ENCODE data around the gene SUPV3L1.
A peak's percentile ranks its signal among the peaks of the same experiment; 100 is the strongest.
"Not testable (repeated sequence)": the region's sequence is repeated elsewhere in the genome, so short reads cannot be mapped to it uniquely, and the experiment has no call there.

SUPV3L1 gene

GRCh38 chr10:69160809-69161241 lies 19.2 kb upstream of the SUPV3L1 start:
- H3K36me3 ChIP-seq (ENCODE audit: control insufficient read depth in 2 of 2, insufficient read depth in 2 of 2, low read length in 2 of 2) = peaks cover 20 to 24% of the 10 kb centered on the region in 2 donors
- H3K27ac ChIP-seq (ENCODE audit: low read length) = no peak overlapping the region
- no peak overlapping the region for H3K4me3 ChIP-seq (ENCODE audit: low read length in 2 of 2)
- H3K9ac ChIP-seq (ENCODE audit: low read length in 2 of 2) = no peak overlapping the region
- H3K4me1 ChIP-seq (ENCODE audit: control insufficient read depth, insufficient read depth, low read length) = no peaks in the 10 kb centered on the region
- H3K9me3 ChIP-seq (ENCODE audit: control insufficient read depth in 2 of 2, low read length in 2 of 2) = no peaks in the 10 kb centered on the region
- H3K27me3 ChIP-seq (ENCODE audit: control insufficient read depth in 1 of 2, insufficient read depth in 2 of 2, low read length in 2 of 2) = no peaks in the 10 kb centered on the region

GRCh38 chr10:69168493-69168892 lies 11.5 kb upstream of the SUPV3L1 start:
- Histone ChIP-seq H3K4me3 (ENCODE audit: low read length in 2 of 2) (no peak overlapping the region), H3K36me3 (ENCODE audit: control insufficient read depth in 2 of 2, insufficient read depth in 2 of 2, low read length in 2 of 2) (peaks cover 9 to 14% of the 10 kb centered on the region in 2 donors), H3K27ac (ENCODE audit: low read length) (no peak overlapping the region), H3K4me1 (ENCODE audit: control insufficient read depth, insufficient read depth, low read length) (no peaks in the 10 kb centered on the region), H3K9ac (ENCODE audit: low read length in 2 of 2) (no peak overlapping the region), H3K9me3 (ENCODE audit: control insufficient read depth in 2 of 2, low read length in 2 of 2) (no peaks in the 10 kb centered on the region), H3K27me3 (ENCODE audit: control insufficient read depth in 1 of 2, insufficient read depth in 2 of 2, low read length in 2 of 2) (no peaks in the 10 kb centered on the region)

DNA sequence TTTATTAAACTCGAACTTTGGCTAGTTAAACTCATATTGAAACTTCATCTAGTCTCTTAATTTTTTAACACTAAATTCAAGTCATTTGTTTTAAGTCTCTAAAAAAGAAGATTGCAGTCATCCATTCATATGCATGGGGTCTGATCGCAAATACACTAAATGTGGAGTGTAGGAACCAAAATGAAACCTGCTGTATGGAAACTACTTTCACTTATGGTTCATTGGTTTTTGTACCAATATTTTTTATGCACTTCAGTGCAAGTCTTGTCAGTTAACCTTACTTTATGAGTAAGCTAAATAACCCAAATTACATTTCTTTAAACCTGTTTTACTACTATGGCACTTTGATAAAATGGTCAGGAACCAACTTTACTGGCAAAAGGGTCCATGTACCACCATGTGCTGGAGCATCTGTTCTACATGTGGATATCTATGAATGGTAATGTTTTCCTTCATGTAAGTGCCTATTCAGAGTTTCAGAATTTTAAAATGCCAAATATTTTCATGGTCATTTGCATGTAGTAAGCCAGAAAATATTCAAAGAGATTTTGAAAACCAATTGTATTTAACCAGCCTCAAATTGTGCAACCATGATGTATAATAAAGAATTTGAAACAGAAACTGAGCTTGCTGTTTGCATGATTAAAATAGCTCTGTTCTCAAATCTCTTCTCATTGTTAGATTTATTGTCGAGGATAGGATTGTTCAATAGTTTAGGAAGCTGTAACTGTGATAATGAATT lies 7.6 kb upstream of the SUPV3L1 start:
- no peaks in the 10 kb centered on the region for H3K4me1 ChIP-seq (ENCODE audit: control insufficient read depth, insufficient read depth, low read length)
- no peak overlapping the region for H3K9ac ChIP-seq (ENCODE audit: low read length in 2 of 2)
- no peak overlapping the region for H3K27ac ChIP-seq (ENCODE audit: low read length)
- H3K4me3 ChIP-seq (ENCODE audit: low read length in 2 of 2) = no peak overlapping the region
- H3K27me3 ChIP-seq (ENCODE audit: control insufficient read depth in 1 of 2, insufficient read depth in 2 of 2, low read length in 2 of 2) = no peaks in the 10 kb centered on the region
- H3K36me3 ChIP-seq (ENCODE audit: control insufficient read depth in 2 of 2, insufficient read depth in 2 of 2, low read length in 2 of 2) = peaks cover 3 to 10% of the 10 kb centered on the region in 2 donors
- H3K9me3 ChIP-seq (ENCODE audit: control insufficient read depth in 2 of 2, low read length in 2 of 2) = no peaks in the 10 kb centered on the region

DNA sequence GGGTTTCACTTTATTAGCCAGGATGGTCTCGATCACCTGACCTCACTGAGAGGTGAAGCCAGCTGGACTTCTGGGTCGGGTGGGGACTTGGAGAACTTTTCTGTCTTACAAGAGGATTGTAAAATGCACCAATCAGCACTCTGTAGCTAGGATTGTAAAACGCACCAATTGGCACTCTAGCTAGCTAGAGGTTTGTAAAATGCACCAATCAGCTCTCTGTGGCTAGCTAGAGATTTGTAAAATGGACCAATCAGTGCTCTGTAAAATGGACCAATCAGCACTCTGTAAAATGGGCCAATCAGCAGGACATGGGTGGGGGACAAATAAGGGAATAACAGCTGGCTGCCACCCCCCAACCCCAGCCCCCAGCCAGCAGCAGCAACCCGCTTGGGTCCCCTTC lies 4.7 kb upstream of the SUPV3L1 start:
- not testable (repeated sequence) for H3K27ac ChIP-seq (ENCODE audit: low read length); H3K4me3 ChIP-seq (ENCODE audit: low read length in 2 of 2); H3K36me3 ChIP-seq (ENCODE audit: control insufficient read depth in 2 of 2, insufficient read depth in 2 of 2, low read length in 2 of 2); H3K27me3 ChIP-seq (ENCODE audit: control insufficient read depth in 1 of 2, insufficient read depth in 2 of 2, low read length in 2 of 2); H3K4me1 ChIP-seq (ENCODE audit: control insufficient read depth, insufficient read depth, low read length); H3K9me3 ChIP-seq (ENCODE audit: control insufficient read depth in 2 of 2, low read length in 2 of 2); H3K9ac ChIP-seq (ENCODE audit: low read length in 2 of 2)

- Histone ChIP-seq H3K9ac (ENCODE audit: low read length in 2 of 2) (no peak overlapping the region), H3K36me3 (ENCODE audit: control insufficient read depth in 2 of 2, insufficient read depth in 2 of 2, low read length in 2 of 2) (peaks cover 0 to 5% of the 10 kb centered on the region in 2 donors), H3K4me1 (ENCODE audit: control insufficient read depth, insufficient read depth, low read length) (peaks cover 11% of the 10 kb centered on the region), H3K27ac (ENCODE audit: low read length) (no peak overlapping the region), H3K4me3 (ENCODE audit: low read length in 2 of 2) (no peak overlapping the region), H3K27me3 (ENCODE audit: control insufficient read depth in 1 of 2, insufficient read depth in 2 of 2, low read length in 2 of 2) (no peaks in the 10 kb centered on the region), H3K9me3 (ENCODE audit: control insufficient read depth in 2 of 2, low read length in 2 of 2) (no peaks in the 10 kb centered on the region)
These were observed 3.2 kb upstream of the SUPV3L1 start for GRCh38 chr10:69176823-69177222.

- Histone ChIP-seq H3K36me3 (ENCODE audit: control insufficient read depth in 2 of 2, insufficient read depth in 2 of 2, low read length in 2 of 2) (peaks cover 7 to 10% of the 10 kb centered on the region in 2 donors), H3K27me3 (ENCODE audit: control insufficient read depth in 1 of 2, insufficient read depth in 2 of 2, low read length in 2 of 2) (no peaks in the 10 kb centered on the region), H3K27ac (ENCODE audit: low read length) (peak overlapping the region; percentile 95), H3K9ac (ENCODE audit: low read length in 2 of 2) (peak overlapping the region; percentile 99 to 100), H3K4me1 (ENCODE audit: control insufficient read depth, insufficient read depth, low read length) (peaks cover 11% of the 10 kb centered on the region), H3K4me3 (ENCODE audit: low read length in 2 of 2) (peak overlapping the region; percentile 100), H3K9me3 (ENCODE audit: control insufficient read depth in 2 of 2, low read length in 2 of 2) (no peaks in the 10 kb centered on the region)
These were observed 818 bp upstream of the SUPV3L1 start for GRCh38 chr10:69179089-69179742.

GRCh38 chr10:69180525-69181204 lies 631 bp downstream of the SUPV3L1 start:
- Histone ChIP-seq H3K4me1 (ENCODE audit: control insufficient read depth, insufficient read depth, low read length) (peaks cover 11% of the 10 kb centered on the region), H3K27me3 (ENCODE audit: control insufficient read depth in 1 of 2, insufficient read depth in 2 of 2, low read length in 2 of 2) (no peaks in the 10 kb centered on the region), H3K27ac (ENCODE audit: low read length) (peak overlapping the region; percentile 95), H3K36me3 (ENCODE audit: control insufficient read depth in 2 of 2, insufficient read depth in 2 of 2, low read length in 2 of 2) (peaks cover 10% of the 10 kb centered on the region in 2 donors), H3K9me3 (ENCODE audit: control insufficient read depth in 2 of 2, low read length in 2 of 2) (no peaks in the 10 kb centered on the region), H3K4me3 (ENCODE audit: low read length in 2 of 2) (peak overlapping the region; percentile 100), H3K9ac (ENCODE audit: low read length in 2 of 2) (peak overlapping the region; percentile 99 to 100)

GRCh38 chr10:69181433-69181832 lies 1.4 kb downstream of the SUPV3L1 start:
- Histone ChIP-seq H3K27ac (ENCODE audit: low read length) (no peak overlapping the region), H3K9ac (ENCODE audit: low read length in 2 of 2) (peak overlapping the region; percentile 0 to 99), H3K4me3 (ENCODE audit: low read length in 2 of 2) (peak overlapping the region; percentile 100)

DNA sequence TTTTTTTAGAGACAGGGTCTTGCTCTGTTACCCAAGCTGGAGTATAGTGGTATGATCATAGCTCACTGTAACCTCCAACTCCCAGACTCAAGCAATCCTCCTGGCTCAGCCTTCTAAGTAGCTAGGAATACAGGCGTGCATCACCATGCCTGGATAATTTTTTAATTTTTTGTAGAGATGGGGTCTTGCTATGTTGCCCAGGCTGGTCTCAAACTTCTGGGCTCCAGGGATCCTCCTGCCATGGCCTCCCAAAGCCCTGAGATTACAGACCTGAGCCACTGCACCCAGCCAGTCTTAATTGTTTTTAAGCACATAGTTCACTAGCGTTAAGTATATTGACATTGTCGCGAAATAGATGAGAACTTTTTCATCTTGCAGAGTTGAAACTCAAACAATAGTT lies 2.0 kb downstream of the SUPV3L1 start:
- Histone ChIP-seq H3K27me3 (ENCODE audit: control insufficient read depth in 1 of 2, insufficient read depth in 2 of 2, low read length in 2 of 2) (no peaks in the 10 kb centered on the region), H3K9ac (ENCODE audit: low read length in 2 of 2) (no peak overlapping the region), H3K36me3 (ENCODE audit: control insufficient read depth in 2 of 2, insufficient read depth in 2 of 2, low read length in 2 of 2) (peaks cover 18% of the 10 kb centered on the region in 2 donors), H3K4me1 (ENCODE audit: control insufficient read depth, insufficient read depth, low read length) (peaks cover 11% of the 10 kb centered on the region), H3K9me3 (ENCODE audit: control insufficient read depth in 2 of 2, low read length in 2 of 2) (no peaks in the 10 kb centered on the region), H3K4me3 (ENCODE audit: low read length in 2 of 2) (no peak overlapping the region), H3K27ac (ENCODE audit: low read length) (no peak overlapping the region)

More at GRCh38 chr10:69181433-69181832, 1.4 kb downstream of the SUPV3L1 start:
- no peaks in the 10 kb centered on the region for H3K27me3 ChIP-seq (ENCODE audit: control insufficient read depth in 1 of 2, insufficient read depth in 2 of 2, low read length in 2 of 2)
- H3K4me1 ChIP-seq (ENCODE audit: control insufficient read depth, insufficient read depth, low read length) = peaks cover 11% of the 10 kb centered on the region
- H3K36me3 ChIP-seq (ENCODE audit: control insufficient read depth in 2 of 2, insufficient read depth in 2 of 2, low read length in 2 of 2) = peaks cover 13 to 15% of the 10 kb centered on the region in 2 donors
- H3K9me3 ChIP-seq (ENCODE audit: control insufficient read depth in 2 of 2, low read length in 2 of 2) = no peaks in the 10 kb centered on the region

- no peak overlapping the region for H3K4me3 ChIP-seq (ENCODE audit: low read length in 2 of 2)
- H3K27me3 ChIP-seq (ENCODE audit: control insufficient read depth in 1 of 2, insufficient read depth in 2 of 2, low read length in 2 of 2) = no peaks in the 10 kb centered on the region
- no peaks in the 10 kb centered on the region for H3K9me3 ChIP-seq (ENCODE audit: control insufficient read depth in 2 of 2, low read length in 2 of 2)
- peaks cover 30 to 31% of the 10 kb centered on the region in 2 donors for H3K36me3 ChIP-seq (ENCODE audit: control insufficient read depth in 2 of 2, insufficient read depth in 2 of 2, low read length in 2 of 2)
- H3K9ac ChIP-seq (ENCODE audit: low read length in 2 of 2) = no peak overlapping the region
- H3K4me1 ChIP-seq (ENCODE audit: control insufficient read depth, insufficient read depth, low read length) = no peaks in the 10 kb centered on the region
- no peak overlapping the region for H3K27ac ChIP-seq (ENCODE audit: low read length)
These were observed 6.5 kb downstream of the SUPV3L1 start for GRCh38 chr10:69186524-69186923.

All from stomach smooth muscle (tissue), 2 donors.